HL-60 (cell line): Measurements from ENCODE around the gene SLAMF9.

Experiments used
- POLR2AphosphoS5 ChIP-seq: IDR thresholded peaks from 2 replicates; pipeline ENCODE4 v1.6.1; 2012; ENCODE audit warnings: low read depth
- SPI1 ChIP-seq: IDR thresholded peaks from 2 replicates; pipeline ENCODE4 v1.6.1; 2012; ENCODE audit warnings: low read depth, mild to moderate bottlenecking, borderline replicate concordance
- TF ChIP-seq, protein P1 (sequence below): IDR thresholded peaks from one replicate; pipeline ENCODE4 v1.5.1; 2011; ENCODE audit warnings: low read length, control low read depth, inconsistent platforms; ENCODE audit not compliant: insufficient read depth
- TF ChIP-seq, protein P2 (sequence below): IDR thresholded peaks from 2 replicates; pipeline ENCODE4 v1.6.1; 2012; ENCODE audit warnings: low read depth; ENCODE audit not compliant: insufficient replicate concordance

DNA sequence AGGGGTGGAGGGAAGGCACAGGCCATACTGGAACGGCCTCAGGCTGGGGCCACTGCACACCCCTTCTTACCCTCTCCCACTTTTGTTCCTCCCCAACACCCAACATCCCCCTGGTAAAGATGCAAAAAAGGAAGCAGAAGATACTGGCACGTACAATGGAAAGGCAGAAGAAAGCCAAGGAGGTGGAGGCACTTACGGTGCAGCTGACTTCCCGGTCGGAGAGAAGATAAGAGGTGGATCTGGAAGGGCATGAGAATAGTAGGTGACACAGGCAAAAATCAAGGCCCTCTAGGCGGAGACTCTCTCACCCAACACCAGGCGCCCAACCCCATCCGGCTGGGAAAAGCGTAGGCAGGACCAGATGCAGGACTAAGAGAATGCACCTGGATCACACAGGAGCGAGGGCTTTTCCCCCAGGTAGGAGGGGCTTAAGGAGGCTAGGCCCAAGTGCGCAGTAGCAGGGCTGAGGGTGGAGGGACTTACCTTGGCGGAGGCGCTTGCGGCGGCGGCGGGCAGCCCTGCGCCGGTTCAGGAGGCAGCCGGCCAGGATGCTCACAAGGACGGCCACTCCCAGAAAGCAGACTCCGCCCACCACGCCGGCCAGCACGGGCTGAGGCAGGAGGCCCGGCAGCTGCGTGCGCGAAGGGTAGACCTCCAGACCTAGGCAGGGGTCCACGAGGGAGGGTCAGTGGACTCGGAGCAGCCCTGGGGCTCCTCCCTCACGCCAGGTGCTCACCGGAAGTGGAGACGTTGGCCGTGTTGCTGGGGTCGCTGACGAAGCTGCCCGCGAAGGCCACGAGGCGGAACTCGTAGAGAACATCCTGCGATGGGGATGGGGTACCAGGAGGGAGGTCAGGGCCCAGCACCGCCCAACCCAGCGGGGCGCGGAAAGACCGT lies 24.6 kb downstream of the SLAMF9 start:
- TF ChIP-seq, protein P1, sequence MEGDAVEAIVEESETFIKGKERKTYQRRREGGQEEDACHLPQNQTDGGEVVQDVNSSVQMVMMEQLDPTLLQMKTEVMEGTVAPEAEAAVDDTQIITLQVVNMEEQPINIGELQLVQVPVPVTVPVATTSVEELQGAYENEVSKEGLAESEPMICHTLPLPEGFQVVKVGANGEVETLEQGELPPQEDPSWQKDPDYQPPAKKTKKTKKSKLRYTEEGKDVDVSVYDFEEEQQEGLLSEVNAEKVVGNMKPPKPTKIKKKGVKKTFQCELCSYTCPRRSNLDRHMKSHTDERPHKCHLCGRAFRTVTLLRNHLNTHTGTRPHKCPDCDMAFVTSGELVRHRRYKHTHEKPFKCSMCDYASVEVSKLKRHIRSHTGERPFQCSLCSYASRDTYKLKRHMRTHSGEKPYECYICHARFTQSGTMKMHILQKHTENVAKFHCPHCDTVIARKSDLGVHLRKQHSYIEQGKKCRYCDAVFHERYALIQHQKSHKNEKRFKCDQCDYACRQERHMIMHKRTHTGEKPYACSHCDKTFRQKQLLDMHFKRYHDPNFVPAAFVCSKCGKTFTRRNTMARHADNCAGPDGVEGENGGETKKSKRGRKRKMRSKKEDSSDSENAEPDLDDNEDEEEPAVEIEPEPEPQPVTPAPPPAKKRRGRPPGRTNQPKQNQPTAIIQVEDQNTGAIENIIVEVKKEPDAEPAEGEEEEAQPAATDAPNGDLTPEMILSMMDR: no peak
- TF ChIP-seq, protein P2, sequence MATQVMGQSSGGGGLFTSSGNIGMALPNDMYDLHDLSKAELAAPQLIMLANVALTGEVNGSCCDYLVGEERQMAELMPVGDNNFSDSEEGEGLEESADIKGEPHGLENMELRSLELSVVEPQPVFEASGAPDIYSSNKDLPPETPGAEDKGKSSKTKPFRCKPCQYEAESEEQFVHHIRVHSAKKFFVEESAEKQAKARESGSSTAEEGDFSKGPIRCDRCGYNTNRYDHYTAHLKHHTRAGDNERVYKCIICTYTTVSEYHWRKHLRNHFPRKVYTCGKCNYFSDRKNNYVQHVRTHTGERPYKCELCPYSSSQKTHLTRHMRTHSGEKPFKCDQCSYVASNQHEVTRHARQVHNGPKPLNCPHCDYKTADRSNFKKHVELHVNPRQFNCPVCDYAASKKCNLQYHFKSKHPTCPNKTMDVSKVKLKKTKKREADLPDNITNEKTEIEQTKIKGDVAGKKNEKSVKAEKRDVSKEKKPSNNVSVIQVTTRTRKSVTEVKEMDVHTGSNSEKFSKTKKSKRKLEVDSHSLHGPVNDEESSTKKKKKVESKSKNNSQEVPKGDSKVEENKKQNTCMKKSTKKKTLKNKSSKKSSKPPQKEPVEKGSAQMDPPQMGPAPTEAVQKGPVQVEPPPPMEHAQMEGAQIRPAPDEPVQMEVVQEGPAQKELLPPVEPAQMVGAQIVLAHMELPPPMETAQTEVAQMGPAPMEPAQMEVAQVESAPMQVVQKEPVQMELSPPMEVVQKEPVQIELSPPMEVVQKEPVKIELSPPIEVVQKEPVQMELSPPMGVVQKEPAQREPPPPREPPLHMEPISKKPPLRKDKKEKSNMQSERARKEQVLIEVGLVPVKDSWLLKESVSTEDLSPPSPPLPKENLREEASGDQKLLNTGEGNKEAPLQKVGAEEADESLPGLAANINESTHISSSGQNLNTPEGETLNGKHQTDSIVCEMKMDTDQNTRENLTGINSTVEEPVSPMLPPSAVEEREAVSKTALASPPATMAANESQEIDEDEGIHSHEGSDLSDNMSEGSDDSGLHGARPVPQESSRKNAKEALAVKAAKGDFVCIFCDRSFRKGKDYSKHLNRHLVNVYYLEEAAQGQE: no peak
- TF ChIP-seq POLR2AphosphoS5 (no peak), SPI1 (no peak)
